ENCODE measurements around the gene GPR84.
A peak's percentile ranks its signal among the peaks of the same experiment; 100 is the strongest.

The GPR84 gene

GRCh38 chr12:54374562-54375258, 10.4 kb upstream of the GPR84 start:
- no peaks in the 10 kb centered on the region for H3K9me3 ChIP-seq
- in situ Hi-C loops (cut with MboI; ENCODE audit: low sequenced_read_pairs): loop anchor here (25.0 kb wide), 1 partner anchor 387 kb away; the partner anchor contains the start of gene HOXC10
- no peaks in the 10 kb centered on the region for H3K4me1 ChIP-seq
- H3K27me3 ChIP-seq (ENCODE audit: low read depth): no peaks in the 10 kb centered on the region
- H3K4me3 ChIP-seq: no peak overlapping the region
- no peak for DNase-seq (ENCODE audit: low spot score in 2 of 2)
- no peaks in the 10 kb centered on the region for H3K36me3 ChIP-seq (replicated peaks)

- Histone ChIP-seq H3K36me3 (replicated peaks) (no peaks in the 10 kb centered on the region), H3K27me3 (ENCODE audit: low read depth) (no peaks in the 10 kb centered on the region), H3K4me1 (no peaks in the 10 kb centered on the region), H3K9me3 (no peaks in the 10 kb centered on the region), H3K4me3 (no peak overlapping the region)
- in situ Hi-C loops (cut with MboI; ENCODE audit: low sequenced_read_pairs): loop anchor here (25.0 kb wide), 1 partner anchor 387 kb away; the partner anchor contains the start of gene HOXC10
- DNase-seq (ENCODE audit: low spot score in 2 of 2): no peak
These were observed 9.6 kb upstream of the GPR84 start for GRCh38 chr12:54373649-54374561.

GRCh38 chr12:54372113-54372806, 8.0 kb upstream of the GPR84 start:
- Histone ChIP-seq H3K4me3 (no peak overlapping the region), H3K36me3 (replicated peaks) (no peaks in the 10 kb centered on the region), H3K9me3 (no peaks in the 10 kb centered on the region), H3K27me3 (ENCODE audit: low read depth) (no peaks in the 10 kb centered on the region), H3K4me1 (peaks cover 3% of the 10 kb centered on the region)
- DNase-seq (ENCODE audit: low spot score in 2 of 2): no peak
- in situ Hi-C loops (cut with MboI; ENCODE audit: low sequenced_read_pairs): loop anchor here (25.0 kb wide), 1 partner anchor 385 kb away; the partner anchor contains the start of gene HOXC10

GRCh38 chr12:54371328-54372112, 7.2 kb upstream of the GPR84 start:
- in situ Hi-C loops (cut with MboI; ENCODE audit: low sequenced_read_pairs): loop anchor here (25.0 kb wide), 1 partner anchor 384 kb away; the partner anchor contains the start of gene HOXC10
- Histone ChIP-seq H3K36me3 (replicated peaks) (no peaks in the 10 kb centered on the region), H3K9me3 (no peaks in the 10 kb centered on the region), H3K4me1 (peaks cover 3% of the 10 kb centered on the region), H3K4me3 (no peak overlapping the region), H3K27me3 (ENCODE audit: low read depth) (no peaks in the 10 kb centered on the region)
- no peak for DNase-seq (ENCODE audit: low spot score in 2 of 2)

GRCh38 chr12:54370171-54370730, 6.0 kb upstream of the GPR84 start:
- in situ Hi-C loops (cut with MboI; ENCODE audit: low sequenced_read_pairs): loop anchor here (25.0 kb wide), 1 partner anchor 383 kb away; the partner anchor contains the start of gene HOXC10

GRCh38 chr12:54369597-54370131, 5.4 kb upstream of the GPR84 start:
- in situ Hi-C loops (cut with MboI; ENCODE audit: low sequenced_read_pairs): loop anchor here (5.0 to 25.0 kb wide), 3 partner anchors 72 to 382 kb away; partner anchors contain the start of gene HOXC10
- no peaks in the 10 kb centered on the region for H3K36me3 ChIP-seq (replicated peaks)
- H3K9me3 ChIP-seq: no peaks in the 10 kb centered on the region
- H3K27me3 ChIP-seq (ENCODE audit: low read depth): no peaks in the 10 kb centered on the region
- H3K4me3 ChIP-seq: no peak overlapping the region
- no peak for DNase-seq (ENCODE audit: low spot score in 2 of 2)
- H3K4me1 ChIP-seq: peaks cover 3% of the 10 kb centered on the region

More at GRCh38 chr12:54370171-54370730, 6.0 kb upstream of the GPR84 start:
- Histone ChIP-seq H3K9me3 (no peaks in the 10 kb centered on the region), H3K4me1 (peaks cover 3% of the 10 kb centered on the region), H3K27me3 (ENCODE audit: low read depth) (no peaks in the 10 kb centered on the region), H3K36me3 (replicated peaks) (no peaks in the 10 kb centered on the region), H3K4me3 (no peak overlapping the region)
- no peak for DNase-seq (ENCODE audit: low spot score in 2 of 2)

GRCh38 chr12:54368709-54369596, 4.7 kb upstream of the GPR84 start:
- H3K4me3 ChIP-seq: no peak overlapping the region
- in situ Hi-C loops (cut with MboI; ENCODE audit: low sequenced_read_pairs): loop anchor here (5.0 to 25.0 kb wide), 3 partner anchors 72 to 382 kb away; partner anchors contain the start of gene HOXC10
- no peaks in the 10 kb centered on the region for H3K27me3 ChIP-seq (ENCODE audit: low read depth)
- H3K9me3 ChIP-seq: no peaks in the 10 kb centered on the region
- no peaks in the 10 kb centered on the region for H3K36me3 ChIP-seq (replicated peaks)
- H3K4me1 ChIP-seq: peaks cover 3% of the 10 kb centered on the region
- peak; percentile 73 to 94 for DNase-seq (ENCODE audit: low spot score in 2 of 2)

- no peak overlapping the region for H3K4me3 ChIP-seq
- no peaks in the 10 kb centered on the region for H3K27me3 ChIP-seq (ENCODE audit: low read depth)
- no peaks in the 10 kb centered on the region for H3K36me3 ChIP-seq (replicated peaks)
- peaks cover 3% of the 10 kb centered on the region for H3K4me1 ChIP-seq
- DNase-seq (ENCODE audit: low spot score in 2 of 2): no peak
- in situ Hi-C loops (cut with MboI; ENCODE audit: low sequenced_read_pairs): loop anchor here (5.0 to 25.0 kb wide), 3 partner anchors 71 to 381 kb away; partner anchors contain the start of gene HOXC10
- H3K9me3 ChIP-seq: no peaks in the 10 kb centered on the region
These were observed 3.9 kb upstream of the GPR84 start for GRCh38 chr12:54368025-54368708.

GRCh38 chr12:54363618-54364017, 668 bp downstream of the GPR84 start:
- Histone ChIP-seq H3K9me3 (no peaks in the 10 kb centered on the region), H3K4me3 (no peak overlapping the region), H3K4me1 (peaks cover 20% of the 10 kb centered on the region), H3K27me3 (ENCODE audit: low read depth) (no peaks in the 10 kb centered on the region), H3K36me3 (replicated peaks) (no peaks in the 10 kb centered on the region)
- in situ Hi-C loops (cut with MboI; ENCODE audit: low sequenced_read_pairs): loop anchor here (25.0 kb wide), 1 partner anchor 376 kb away; the partner anchor contains the start of gene HOXC10
- DNase-seq (ENCODE audit: low spot score in 2 of 2): no peak

GRCh38 chr12:54363047-54363446, 1.2 kb downstream of the GPR84 start:
- Histone ChIP-seq H3K27me3 (ENCODE audit: low read depth) (no peaks in the 10 kb centered on the region), H3K9me3 (no peaks in the 10 kb centered on the region), H3K4me3 (no peak overlapping the region), H3K4me1 (peaks cover 23% of the 10 kb centered on the region), H3K36me3 (replicated peaks) (no peaks in the 10 kb centered on the region)
- no peak for DNase-seq (ENCODE audit: low spot score in 2 of 2)
- in situ Hi-C loops (cut with MboI; ENCODE audit: low sequenced_read_pairs): loop anchor here (25.0 kb wide), 1 partner anchor 376 kb away; the partner anchor contains the start of gene HOXC10

Data from HAP-1 (cell line).